ENCODE results near the gene KRT34. TPM values are rescaled to one million over a fixed set of nuclear protein-coding genes. Genes with fewer than 3 reads are reported as not detected.
"Not testable (repeated sequence)": the region's sequence is repeated elsewhere in the genome, so short reads cannot be mapped to it uniquely, and the experiment has no call there.

Gene KRT34
- total RNA-seq, 1 experiment from 2014 or later = not detected

- no peak overlapping the region for H3K4me3 Mint-ChIP-seq (ENCODE audit: low read depth, unreplicated experiment)
- peaks cover 33% of the 10 kb centered on the region for H3K4me1 Mint-ChIP-seq (ENCODE audit: low read depth, unreplicated experiment)
- intact Hi-C loops (cut with micrococcal nuclease; ENCODE audit: unreplicated experiment) = no loop called here
- no peaks in the 10 kb centered on the region for H3K36me3 Mint-ChIP-seq (ENCODE audit: insufficient read depth, unreplicated experiment)
- H3K27ac Mint-ChIP-seq (ENCODE audit: unreplicated experiment) = no peak overlapping the region
- TF ChIP-seq CTCF (IDR thresholded peaks at IDR 0.05; ENCODE audit: unreplicated experiment) = no peak
- CTCF ChIA-PET = no interaction called here
- DNase-seq = no peak
- H3K27me3 Mint-ChIP-seq (ENCODE audit: unreplicated experiment) = no peaks in the 10 kb centered on the region
- BruUV-seq (replicated peaks) = no TSS peak
- H3K9me3 Mint-ChIP-seq (ENCODE audit: low read depth, unreplicated experiment) = no peaks in the 10 kb centered on the region
These were observed 13.5 kb upstream of the KRT34 start for GRCh38 chr17:41395611-41396010.

GRCh38 chr17:41395044-41395443 is 12.9 kb upstream of the KRT34 start:
- H3K27me3 Mint-ChIP-seq (ENCODE audit: unreplicated experiment); BruUV-seq (replicated peaks); CTCF ChIA-PET; intact Hi-C loops (cut with micrococcal nuclease; ENCODE audit: unreplicated experiment); DNase-seq; H3K9me3 Mint-ChIP-seq (ENCODE audit: low read depth, unreplicated experiment); H3K4me3 Mint-ChIP-seq (ENCODE audit: low read depth, unreplicated experiment); H3K36me3 Mint-ChIP-seq (ENCODE audit: insufficient read depth, unreplicated experiment); H3K27ac Mint-ChIP-seq (ENCODE audit: unreplicated experiment): not testable (repeated sequence)
- peaks cover 33% of the 10 kb centered on the region for H3K4me1 Mint-ChIP-seq (ENCODE audit: low read depth, unreplicated experiment)

GRCh38 chr17:41394254-41394996 is 12.3 kb upstream of the KRT34 start:
- intact Hi-C loops (cut with micrococcal nuclease; ENCODE audit: unreplicated experiment) = no loop called here
- no peak overlapping the region for H3K4me3 Mint-ChIP-seq (ENCODE audit: low read depth, unreplicated experiment)
- no TSS peak for BruUV-seq (replicated peaks)
- peaks cover 32% of the 10 kb centered on the region for H3K4me1 Mint-ChIP-seq (ENCODE audit: low read depth, unreplicated experiment)
- CTCF ChIA-PET = no interaction called here
- no peaks in the 10 kb centered on the region for H3K36me3 Mint-ChIP-seq (ENCODE audit: insufficient read depth, unreplicated experiment)
- no peak overlapping the region for H3K27ac Mint-ChIP-seq (ENCODE audit: unreplicated experiment)
- TF ChIP-seq CTCF (IDR thresholded peaks at IDR 0.05; ENCODE audit: unreplicated experiment) = no peak
- no peaks in the 10 kb centered on the region for H3K9me3 Mint-ChIP-seq (ENCODE audit: low read depth, unreplicated experiment)
- no peak for DNase-seq
- no peaks in the 10 kb centered on the region for H3K27me3 Mint-ChIP-seq (ENCODE audit: unreplicated experiment)

GRCh38 chr17:41393826-41394225 is 11.7 kb upstream of the KRT34 start:
- no peaks in the 10 kb centered on the region for H3K36me3 Mint-ChIP-seq (ENCODE audit: insufficient read depth, unreplicated experiment)
- no peak overlapping the region for H3K27ac Mint-ChIP-seq (ENCODE audit: unreplicated experiment)
- no peaks in the 10 kb centered on the region for H3K27me3 Mint-ChIP-seq (ENCODE audit: unreplicated experiment)
- BruUV-seq (replicated peaks) = no TSS peak
- no peak for DNase-seq
- H3K4me1 Mint-ChIP-seq (ENCODE audit: low read depth, unreplicated experiment) = peaks cover 26% of the 10 kb centered on the region
- H3K9me3 Mint-ChIP-seq (ENCODE audit: low read depth, unreplicated experiment) = no peaks in the 10 kb centered on the region
- CTCF ChIA-PET = interaction anchor here (1.2 kb wide), 1 partner anchor 11 kb away, joined by 6 read pairs; no protein-coding TSS in a partner anchor
- no peak overlapping the region for H3K4me3 Mint-ChIP-seq (ENCODE audit: low read depth, unreplicated experiment)
- no peak for TF ChIP-seq CTCF (IDR thresholded peaks at IDR 0.05; ENCODE audit: unreplicated experiment)
- intact Hi-C loops (cut with micrococcal nuclease; ENCODE audit: unreplicated experiment) = no loop called here

GRCh38 chr17:41393294-41393693 is 11.2 kb upstream of the KRT34 start:
- intact Hi-C loops (cut with micrococcal nuclease; ENCODE audit: unreplicated experiment) = no loop called here
- Mint-ChIP-seq H3K9me3 (ENCODE audit: low read depth, unreplicated experiment) (no peaks in the 10 kb centered on the region), H3K4me3 (ENCODE audit: low read depth, unreplicated experiment) (no peak overlapping the region), H3K36me3 (ENCODE audit: insufficient read depth, unreplicated experiment) (no peaks in the 10 kb centered on the region), H3K27ac (ENCODE audit: unreplicated experiment) (no peak overlapping the region), H3K4me1 (ENCODE audit: low read depth, unreplicated experiment) (peaks cover 26% of the 10 kb centered on the region), H3K27me3 (ENCODE audit: unreplicated experiment) (no peaks in the 10 kb centered on the region)
- BruUV-seq (replicated peaks) = no TSS peak
- TF ChIP-seq CTCF (IDR thresholded peaks at IDR 0.05; ENCODE audit: unreplicated experiment) = no peak
- DNase-seq = no peak
- CTCF ChIA-PET = interaction anchor here (1.2 kb wide), 1 partner anchor 11 kb away, joined by 6 read pairs; no protein-coding TSS in a partner anchor

Data from Calu3 (cell line).